ENCODE results near the gene C5. TPM values are rescaled to one million over a fixed set of nuclear protein-coding genes. Genes with fewer than 3 reads are reported as not detected.
A peak's percentile ranks its signal among the peaks of the same experiment; 100 is the strongest.
"Not testable (repeated sequence)": the region's sequence is repeated elsewhere in the genome, so short reads cannot be mapped to it uniquely, and the experiment has no call there.

C5 gene
- total RNA-seq = under 1 TPM; 0.11 to 0.27 (median 0.18) TPM

- Mint-ChIP-seq H3K4me1 (ENCODE audit: low read depth) (no peaks in the 10 kb centered on the region), H3K4me3 (no peak within 1 kb of the TSS), H3K36me3 (ENCODE audit: insufficient read depth) (peaks cover 3% of the 10 kb centered on the region), H3K27me3 (ENCODE audit: low read depth) (no peaks in the 10 kb centered on the region), H3K9me3 (no peaks in the 10 kb centered on the region)
- no peak for ATAC-seq
- no peak for DNase-seq
Observed at GRCh38 chr9:121050128-121050988, at the start of gene C5. Gene C5 (minus strand): TSS chr9:121050275. CDS start chr9:121050246, 29 bp downstream.

- ATAC-seq (no peak), DNase-seq (no peak)
- H3K36me3 Mint-ChIP-seq (ENCODE audit: insufficient read depth) = peaks cover 57% of the 10 kb centered on the region
- peaks cover 14% of the 10 kb centered on the region for H3K9me3 Mint-ChIP-seq
- no peaks in the 10 kb centered on the region for H3K4me1 Mint-ChIP-seq (ENCODE audit: low read depth)
- no peaks in the 10 kb centered on the region for H3K27me3 Mint-ChIP-seq (ENCODE audit: low read depth)
- no peak overlapping the region for H3K4me3 Mint-ChIP-seq
Observed at GRCh38 chr9:121098567-121099198, 48.6 kb upstream of the C5 start.

GRCh38 chr9:121095057-121095456 lies 45.0 kb upstream of the C5 start:
- Mint-ChIP-seq H3K27me3 (ENCODE audit: low read depth) (no peaks in the 10 kb centered on the region), H3K9me3 (no peaks in the 10 kb centered on the region), H3K4me1 (ENCODE audit: low read depth) (no peaks in the 10 kb centered on the region), H3K36me3 (ENCODE audit: insufficient read depth) (peaks cover 60% of the 10 kb centered on the region), H3K4me3 (no peak overlapping the region)
- DNase-seq = no peak
- ATAC-seq = no peak

- not testable (repeated sequence) for H3K9me3 Mint-ChIP-seq; ATAC-seq; H3K4me3 Mint-ChIP-seq; H3K27me3 Mint-ChIP-seq (ENCODE audit: low read depth); DNase-seq
- peaks cover 53% of the 10 kb centered on the region for H3K36me3 Mint-ChIP-seq (ENCODE audit: insufficient read depth)
- H3K4me1 Mint-ChIP-seq (ENCODE audit: low read depth) = peaks cover 13% of the 10 kb centered on the region
Observed at GRCh38 chr9:121090743-121091142, 40.7 kb upstream of the C5 start.

- Mint-ChIP-seq H3K9me3 (no peaks in the 10 kb centered on the region), H3K4me1 (ENCODE audit: low read depth) (peaks cover 20% of the 10 kb centered on the region), H3K36me3 (ENCODE audit: insufficient read depth) (peaks cover 49% of the 10 kb centered on the region), H3K27me3 (ENCODE audit: low read depth) (no peaks in the 10 kb centered on the region), H3K4me3 (no peak overlapping the region)
- DNase-seq (no peak), ATAC-seq (no peak)
Observed at GRCh38 chr9:121088576-121088975, 38.5 kb upstream of the C5 start.

- Mint-ChIP-seq H3K36me3 (ENCODE audit: insufficient read depth) (peaks cover 45% of the 10 kb centered on the region), H3K4me1 (ENCODE audit: low read depth) (peaks cover 20% of the 10 kb centered on the region), H3K27me3 (ENCODE audit: low read depth) (no peaks in the 10 kb centered on the region), H3K4me3 (no peak overlapping the region), H3K9me3 (no peaks in the 10 kb centered on the region)
- DNase-seq (no peak), ATAC-seq (no peak)
Observed at GRCh38 chr9:121085661-121086060, 35.6 kb upstream of the C5 start.

- Mint-ChIP-seq H3K27me3 (ENCODE audit: low read depth) (no peaks in the 10 kb centered on the region), H3K4me1 (ENCODE audit: low read depth) (peaks cover 18% of the 10 kb centered on the region)
- ATAC-seq = no peak
Observed at GRCh38 chr9:121082075-121082474, 32.0 kb upstream of the C5 start.

GRCh38 chr9:121075251-121076036 lies 25.4 kb upstream of the C5 start:
- Mint-ChIP-seq H3K4me1 (ENCODE audit: low read depth) (peaks cover 55% of the 10 kb centered on the region), H3K9me3 (no peaks in the 10 kb centered on the region), H3K4me3 (peak overlapping the region; percentile 99), H3K36me3 (ENCODE audit: insufficient read depth) (no peaks in the 10 kb centered on the region), H3K27me3 (ENCODE audit: low read depth) (no peaks in the 10 kb centered on the region)
- DNase-seq (no peak), ATAC-seq (peak; percentile 14 to 20)

More at GRCh38 chr9:121082075-121082474, 32.0 kb upstream of the C5 start:
- no peak overlapping the region for H3K4me3 Mint-ChIP-seq
- H3K36me3 Mint-ChIP-seq (ENCODE audit: insufficient read depth) = peaks cover 32% of the 10 kb centered on the region
- no peak for DNase-seq
- H3K9me3 Mint-ChIP-seq = no peaks in the 10 kb centered on the region

- Mint-ChIP-seq H3K4me3 (peak within 1 kb of the TSS; percentile 99), H3K36me3 (ENCODE audit: insufficient read depth) (no peaks in the 10 kb centered on the region), H3K27me3 (ENCODE audit: low read depth) (no peaks in the 10 kb centered on the region), H3K4me1 (ENCODE audit: low read depth) (peaks cover 56% of the 10 kb centered on the region), H3K9me3 (no peaks in the 10 kb centered on the region)
- ATAC-seq (peak; percentile 88 to 89), DNase-seq (peak; percentile 79)
Observed at GRCh38 chr9:121074370-121075250, 24.5 kb upstream of the C5 start, which contains the start of gene CNTRL. Gene CNTRL (plus strand): TSS chr9:121074955. CDS start chr9:121088327, 13,372 bp downstream.

GRCh38 chr9:121073038-121073437 lies 23.0 kb upstream of the C5 start:
- Mint-ChIP-seq H3K36me3 (ENCODE audit: insufficient read depth) (no peaks in the 10 kb centered on the region), H3K27me3 (ENCODE audit: low read depth) (no peaks in the 10 kb centered on the region), H3K9me3 (peaks cover 2% of the 10 kb centered on the region), H3K4me3 (peak overlapping the region; percentile 65), H3K4me1 (ENCODE audit: low read depth) (peaks cover 50% of the 10 kb centered on the region)
- DNase-seq (no peak), ATAC-seq (no peak)

- ATAC-seq (peak; percentile 1 to 2), DNase-seq (peak; percentile 11)
- peaks cover 52% of the 10 kb centered on the region for H3K4me1 Mint-ChIP-seq (ENCODE audit: low read depth)
- peaks cover 6% of the 10 kb centered on the region for H3K9me3 Mint-ChIP-seq
- H3K36me3 Mint-ChIP-seq (ENCODE audit: insufficient read depth) = peaks cover 2% of the 10 kb centered on the region
- peak overlapping the region; percentile 85 for H3K4me3 Mint-ChIP-seq
- no peaks in the 10 kb centered on the region for H3K27me3 Mint-ChIP-seq (ENCODE audit: low read depth)
Observed at GRCh38 chr9:121071756-121072421, 21.8 kb upstream of the C5 start.

GRCh38 chr9:121071370-121071755 lies 21.3 kb upstream of the C5 start:
- Mint-ChIP-seq H3K9me3 (peaks cover 6% of the 10 kb centered on the region), H3K27me3 (ENCODE audit: low read depth) (no peaks in the 10 kb centered on the region), H3K36me3 (ENCODE audit: insufficient read depth) (peaks cover 2% of the 10 kb centered on the region), H3K4me1 (ENCODE audit: low read depth) (peaks cover 47% of the 10 kb centered on the region), H3K4me3 (peak overlapping the region; percentile 85)
- ATAC-seq (peak; percentile 11 to 18), DNase-seq (no peak)

- peaks cover 2% of the 10 kb centered on the region for H3K36me3 Mint-ChIP-seq (ENCODE audit: insufficient read depth)
- H3K27me3 Mint-ChIP-seq (ENCODE audit: low read depth) = no peaks in the 10 kb centered on the region
- no peak for ATAC-seq
- H3K4me1 Mint-ChIP-seq (ENCODE audit: low read depth) = peaks cover 33% of the 10 kb centered on the region
- peaks cover 6% of the 10 kb centered on the region for H3K9me3 Mint-ChIP-seq
- H3K4me3 Mint-ChIP-seq = no peak overlapping the region
- DNase-seq = no peak
Observed at GRCh38 chr9:121069396-121069795, 19.3 kb upstream of the C5 start.
